Measurements from ENCODE around the gene MYBPC2.

The MYBPC2 gene

DNA sequence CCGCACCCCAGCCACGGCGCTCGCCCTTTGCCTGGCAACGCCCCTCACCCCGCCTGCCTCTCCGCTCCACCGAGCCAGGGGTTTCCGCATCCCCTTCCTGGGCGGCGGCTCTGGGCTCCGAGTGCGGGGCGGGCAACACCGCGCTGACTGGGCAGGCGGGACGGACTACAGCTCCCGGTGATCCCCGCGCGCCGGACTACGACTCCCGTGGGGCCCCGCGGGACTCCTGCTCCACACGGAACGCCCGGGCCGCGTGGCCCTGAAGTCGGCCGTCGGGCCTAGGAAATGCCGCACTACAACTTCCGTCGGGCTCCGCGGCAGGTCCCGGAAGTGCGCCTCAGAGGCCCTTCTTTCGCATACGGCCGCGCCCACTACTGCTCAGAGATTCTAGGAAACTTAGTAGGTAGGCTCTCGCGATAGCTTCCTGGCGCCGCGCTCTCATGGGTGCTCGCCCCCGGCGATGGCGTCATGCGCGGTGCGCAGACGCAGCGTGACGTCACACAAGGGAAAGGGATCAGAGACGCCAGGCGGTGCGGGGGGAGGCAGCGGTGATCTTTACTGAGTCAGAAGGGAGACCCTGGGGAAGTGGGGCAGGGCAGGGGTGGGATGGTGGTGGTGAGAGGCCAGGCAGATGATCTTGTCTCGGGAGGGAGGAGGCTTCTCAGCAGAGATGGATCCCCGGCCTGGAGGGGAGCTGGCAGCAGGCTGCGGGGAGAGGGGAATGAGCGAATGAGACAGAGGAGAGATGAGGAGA lies 78.6 kb downstream of the MYBPC2 start, which contains the start of gene JOSD2 (continued):
- TF ChIP-seq, protein P1, sequence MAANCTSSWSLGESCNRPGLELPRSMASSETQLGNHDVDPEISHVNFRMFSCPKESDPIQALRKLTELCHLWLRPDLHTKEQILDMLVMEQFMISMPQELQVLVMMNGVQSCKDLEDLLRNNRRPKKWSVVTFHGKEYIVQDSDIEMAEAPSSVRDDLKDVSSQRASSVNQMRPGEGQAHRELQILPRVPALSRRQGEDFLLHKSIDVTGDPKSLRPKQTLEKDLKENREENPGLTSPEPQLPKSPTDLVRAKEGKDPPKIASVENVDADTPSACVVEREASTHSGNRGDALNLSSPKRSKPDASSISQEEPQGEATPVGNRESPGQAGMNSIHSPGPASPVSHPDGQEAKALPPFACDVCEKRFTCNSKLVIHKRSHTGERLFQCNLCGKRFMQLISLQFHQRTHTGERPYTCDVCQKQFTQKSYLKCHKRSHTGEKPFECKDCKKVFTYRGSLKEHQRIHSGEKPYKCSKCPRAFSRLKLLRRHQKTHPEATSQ (tag by site-specific recombination; IDR thresholded peaks at IDR 0.05): no peak
- TF ChIP-seq OVOL3 (tag by site-specific recombination; IDR thresholded peaks at IDR 0.05) (peak; percentile 48; the same call in 1 of the 2 replicates), PRDM1 (tag by site-specific recombination; IDR thresholded peaks at IDR 0.05) (peak; percentile 81), MZF1 (tag by site-specific recombination; IDR thresholded peaks at IDR 0.05; ENCODE audit: borderline replicate concordance) (peak; percentile 59; the same call in 1 of the 2 replicates), ZIC2 (tag by site-specific recombination; IDR thresholded peaks at IDR 0.05) (peak; percentile 37; the same call in 1 of the 2 replicates), ZNF629 (tag by site-specific recombination; IDR thresholded peaks at IDR 0.05) (peak; percentile 100), ZXDB (tag by site-specific recombination; IDR thresholded peaks at IDR 0.05) (peak; percentile 92), ZNF501 (tag by site-specific recombination; IDR thresholded peaks at IDR 0.05) (peak; percentile 78; the same call in 1 of the 2 replicates), ZNF658 (tag by site-specific recombination; IDR thresholded peaks at IDR 0.05) (no peak), SP2 (tag by site-specific recombination; IDR thresholded peaks at IDR 0.05) (peak; percentile 82), SP7 (tag by site-specific recombination; IDR thresholded peaks at IDR 0.05) (peak; percentile 88; the same call in 1 of the 2 replicates)
- TF ChIP-seq, protein P2, sequence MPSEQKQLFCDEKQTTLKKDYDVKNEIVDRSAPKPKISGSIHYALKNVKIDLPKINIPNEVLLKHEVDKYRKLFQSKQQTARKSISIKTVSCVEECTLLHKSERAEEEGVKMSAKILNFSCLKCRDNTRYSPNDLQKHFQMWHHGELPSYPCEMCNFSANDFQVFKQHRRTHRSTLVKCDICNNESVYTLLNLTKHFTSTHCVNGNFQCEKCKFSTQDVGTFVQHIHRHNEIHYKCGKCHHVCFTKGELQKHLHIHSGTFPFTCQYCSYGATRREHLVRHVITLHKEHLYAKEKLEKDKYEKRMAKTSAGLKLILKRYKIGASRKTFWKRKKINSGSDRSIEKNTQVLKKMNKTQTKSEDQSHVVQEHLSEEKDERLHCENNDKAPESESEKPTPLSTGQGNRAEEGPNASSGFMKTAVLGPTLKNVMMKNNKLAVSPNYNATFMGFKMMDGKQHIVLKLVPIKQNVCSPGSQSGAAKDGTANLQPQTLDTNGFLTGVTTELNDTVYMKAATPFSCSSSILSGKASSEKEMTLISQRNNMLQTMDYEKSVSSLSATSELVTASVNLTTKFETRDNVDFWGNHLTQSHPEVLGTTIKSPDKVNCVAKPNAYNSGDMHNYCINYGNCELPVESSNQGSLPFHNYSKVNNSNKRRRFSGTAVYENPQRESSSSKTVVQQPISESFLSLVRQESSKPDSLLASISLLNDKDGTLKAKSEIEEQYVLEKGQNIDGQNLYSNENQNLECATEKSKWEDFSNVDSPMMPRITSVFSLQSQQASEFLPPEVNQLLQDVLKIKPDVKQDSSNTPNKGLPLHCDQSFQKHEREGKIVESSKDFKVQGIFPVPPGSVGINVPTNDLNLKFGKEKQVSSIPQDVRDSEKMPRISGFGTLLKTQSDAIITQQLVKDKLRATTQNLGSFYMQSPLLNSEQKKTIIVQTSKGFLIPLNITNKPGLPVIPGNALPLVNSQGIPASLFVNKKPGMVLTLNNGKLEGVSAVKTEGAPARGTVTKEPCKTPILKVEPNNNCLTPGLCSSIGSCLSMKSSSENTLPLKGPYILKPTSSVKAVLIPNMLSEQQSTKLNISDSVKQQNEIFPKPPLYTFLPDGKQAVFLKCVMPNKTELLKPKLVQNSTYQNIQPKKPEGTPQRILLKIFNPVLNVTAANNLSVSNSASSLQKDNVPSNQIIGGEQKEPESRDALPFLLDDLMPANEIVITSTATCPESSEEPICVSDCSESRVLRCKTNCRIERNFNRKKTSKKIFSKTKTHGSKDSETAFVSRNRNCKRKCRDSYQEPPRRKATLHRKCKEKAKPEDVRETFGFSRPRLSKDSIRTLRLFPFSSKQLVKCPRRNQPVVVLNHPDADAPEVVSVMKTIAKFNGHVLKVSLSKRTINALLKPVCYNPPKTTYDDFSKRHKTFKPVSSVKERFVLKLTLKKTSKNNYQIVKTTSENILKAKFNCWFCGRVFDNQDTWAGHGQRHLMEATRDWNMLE (tag by site-specific recombination; conservative IDR thresholded peaks at IDR 0.05; ENCODE audit: low read depth): peak; percentile 48
- TF ChIP-seq, protein P3, sequence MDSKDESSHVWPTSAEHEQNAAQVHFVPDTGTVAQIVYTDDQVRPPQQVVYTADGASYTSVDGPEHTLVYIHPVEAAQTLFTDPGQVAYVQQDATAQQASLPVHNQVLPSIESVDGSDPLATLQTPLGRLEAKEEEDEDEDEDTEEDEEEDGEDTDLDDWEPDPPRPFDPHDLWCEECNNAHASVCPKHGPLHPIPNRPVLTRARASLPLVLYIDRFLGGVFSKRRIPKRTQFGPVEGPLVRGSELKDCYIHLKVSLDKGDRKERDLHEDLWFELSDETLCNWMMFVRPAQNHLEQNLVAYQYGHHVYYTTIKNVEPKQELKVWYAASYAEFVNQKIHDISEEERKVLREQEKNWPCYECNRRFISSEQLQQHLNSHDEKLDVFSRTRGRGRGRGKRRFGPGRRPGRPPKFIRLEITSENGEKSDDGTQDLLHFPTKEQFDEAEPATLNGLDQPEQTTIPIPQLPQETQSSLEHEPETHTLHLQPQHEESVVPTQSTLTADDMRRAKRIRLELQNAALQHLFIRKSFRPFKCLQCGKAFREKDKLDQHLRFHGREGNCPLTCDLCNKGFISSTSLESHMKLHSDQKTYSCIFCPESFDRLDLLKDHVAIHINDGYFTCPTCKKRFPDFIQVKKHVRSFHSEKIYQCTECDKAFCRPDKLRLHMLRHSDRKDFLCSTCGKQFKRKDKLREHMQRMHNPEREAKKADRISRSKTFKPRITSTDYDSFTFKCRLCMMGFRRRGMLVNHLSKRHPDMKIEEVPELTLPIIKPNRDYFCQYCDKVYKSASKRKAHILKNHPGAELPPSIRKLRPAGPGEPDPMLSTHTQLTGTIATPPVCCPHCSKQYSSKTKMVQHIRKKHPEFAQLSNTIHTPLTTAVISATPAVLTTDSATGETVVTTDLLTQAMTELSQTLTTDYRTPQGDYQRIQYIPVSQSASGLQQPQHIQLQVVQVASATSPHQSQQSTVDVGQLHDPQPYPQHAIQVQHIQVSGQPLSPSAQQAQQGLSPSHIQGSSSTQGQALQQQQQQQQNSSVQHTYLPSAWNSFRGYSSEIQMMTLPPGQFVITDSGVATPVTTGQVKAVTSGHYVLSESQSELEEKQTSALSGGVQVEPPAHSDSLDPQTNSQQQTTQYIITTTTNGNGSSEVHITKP (tag by site-specific recombination; IDR thresholded peaks at IDR 0.05): peak; percentile 63
- TF ChIP-seq, protein P4, sequence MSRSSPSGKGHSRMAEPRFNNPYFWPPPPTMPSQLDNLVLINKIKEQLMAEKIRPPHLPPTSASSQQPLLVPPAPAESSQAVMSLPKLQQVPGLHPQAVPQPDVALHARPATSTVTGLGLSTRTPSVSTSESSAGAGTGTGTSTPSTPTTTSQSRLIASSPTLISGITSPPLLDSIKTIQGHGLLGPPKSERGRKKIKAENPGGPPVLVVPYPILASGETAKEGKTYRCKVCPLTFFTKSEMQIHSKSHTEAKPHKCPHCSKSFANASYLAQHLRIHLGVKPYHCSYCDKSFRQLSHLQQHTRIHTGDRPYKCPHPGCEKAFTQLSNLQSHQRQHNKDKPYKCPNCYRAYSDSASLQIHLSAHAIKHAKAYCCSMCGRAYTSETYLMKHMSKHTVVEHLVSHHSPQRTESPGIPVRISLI (tag by site-specific recombination; IDR thresholded peaks at IDR 0.05): no peak
- TF ChIP-seq, protein P5, sequence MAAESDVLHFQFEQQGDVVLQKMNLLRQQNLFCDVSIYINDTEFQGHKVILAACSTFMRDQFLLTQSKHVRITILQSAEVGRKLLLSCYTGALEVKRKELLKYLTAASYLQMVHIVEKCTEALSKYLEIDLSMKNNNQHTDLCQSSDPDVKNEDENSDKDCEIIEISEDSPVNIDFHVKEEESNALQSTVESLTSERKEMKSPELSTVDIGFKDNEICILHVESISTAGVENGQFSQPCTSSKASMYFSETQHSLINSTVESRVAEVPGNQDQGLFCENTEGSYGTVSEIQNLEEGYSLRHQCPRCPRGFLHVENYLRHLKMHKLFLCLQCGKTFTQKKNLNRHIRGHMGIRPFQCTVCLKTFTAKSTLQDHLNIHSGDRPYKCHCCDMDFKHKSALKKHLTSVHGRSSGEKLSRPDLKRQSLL (tag by site-specific recombination; IDR thresholded peaks at IDR 0.05): 0 out of 2 replicates have a peak, but pooled peaks have one; percentile 6
- TF ChIP-seq, protein P6, sequence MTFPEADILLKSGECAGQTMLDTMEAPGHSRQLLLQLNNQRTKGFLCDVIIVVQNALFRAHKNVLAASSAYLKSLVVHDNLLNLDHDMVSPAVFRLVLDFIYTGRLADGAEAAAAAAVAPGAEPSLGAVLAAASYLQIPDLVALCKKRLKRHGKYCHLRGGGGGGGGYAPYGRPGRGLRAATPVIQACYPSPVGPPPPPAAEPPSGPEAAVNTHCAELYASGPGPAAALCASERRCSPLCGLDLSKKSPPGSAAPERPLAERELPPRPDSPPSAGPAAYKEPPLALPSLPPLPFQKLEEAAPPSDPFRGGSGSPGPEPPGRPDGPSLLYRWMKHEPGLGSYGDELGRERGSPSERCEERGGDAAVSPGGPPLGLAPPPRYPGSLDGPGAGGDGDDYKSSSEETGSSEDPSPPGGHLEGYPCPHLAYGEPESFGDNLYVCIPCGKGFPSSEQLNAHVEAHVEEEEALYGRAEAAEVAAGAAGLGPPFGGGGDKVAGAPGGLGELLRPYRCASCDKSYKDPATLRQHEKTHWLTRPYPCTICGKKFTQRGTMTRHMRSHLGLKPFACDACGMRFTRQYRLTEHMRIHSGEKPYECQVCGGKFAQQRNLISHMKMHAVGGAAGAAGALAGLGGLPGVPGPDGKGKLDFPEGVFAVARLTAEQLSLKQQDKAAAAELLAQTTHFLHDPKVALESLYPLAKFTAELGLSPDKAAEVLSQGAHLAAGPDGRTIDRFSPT (tag by site-specific recombination; IDR thresholded peaks at IDR 0.05): peak; percentile 24; the same call in 1 of the 2 replicates
- TF ChIP-seq, protein P7, sequence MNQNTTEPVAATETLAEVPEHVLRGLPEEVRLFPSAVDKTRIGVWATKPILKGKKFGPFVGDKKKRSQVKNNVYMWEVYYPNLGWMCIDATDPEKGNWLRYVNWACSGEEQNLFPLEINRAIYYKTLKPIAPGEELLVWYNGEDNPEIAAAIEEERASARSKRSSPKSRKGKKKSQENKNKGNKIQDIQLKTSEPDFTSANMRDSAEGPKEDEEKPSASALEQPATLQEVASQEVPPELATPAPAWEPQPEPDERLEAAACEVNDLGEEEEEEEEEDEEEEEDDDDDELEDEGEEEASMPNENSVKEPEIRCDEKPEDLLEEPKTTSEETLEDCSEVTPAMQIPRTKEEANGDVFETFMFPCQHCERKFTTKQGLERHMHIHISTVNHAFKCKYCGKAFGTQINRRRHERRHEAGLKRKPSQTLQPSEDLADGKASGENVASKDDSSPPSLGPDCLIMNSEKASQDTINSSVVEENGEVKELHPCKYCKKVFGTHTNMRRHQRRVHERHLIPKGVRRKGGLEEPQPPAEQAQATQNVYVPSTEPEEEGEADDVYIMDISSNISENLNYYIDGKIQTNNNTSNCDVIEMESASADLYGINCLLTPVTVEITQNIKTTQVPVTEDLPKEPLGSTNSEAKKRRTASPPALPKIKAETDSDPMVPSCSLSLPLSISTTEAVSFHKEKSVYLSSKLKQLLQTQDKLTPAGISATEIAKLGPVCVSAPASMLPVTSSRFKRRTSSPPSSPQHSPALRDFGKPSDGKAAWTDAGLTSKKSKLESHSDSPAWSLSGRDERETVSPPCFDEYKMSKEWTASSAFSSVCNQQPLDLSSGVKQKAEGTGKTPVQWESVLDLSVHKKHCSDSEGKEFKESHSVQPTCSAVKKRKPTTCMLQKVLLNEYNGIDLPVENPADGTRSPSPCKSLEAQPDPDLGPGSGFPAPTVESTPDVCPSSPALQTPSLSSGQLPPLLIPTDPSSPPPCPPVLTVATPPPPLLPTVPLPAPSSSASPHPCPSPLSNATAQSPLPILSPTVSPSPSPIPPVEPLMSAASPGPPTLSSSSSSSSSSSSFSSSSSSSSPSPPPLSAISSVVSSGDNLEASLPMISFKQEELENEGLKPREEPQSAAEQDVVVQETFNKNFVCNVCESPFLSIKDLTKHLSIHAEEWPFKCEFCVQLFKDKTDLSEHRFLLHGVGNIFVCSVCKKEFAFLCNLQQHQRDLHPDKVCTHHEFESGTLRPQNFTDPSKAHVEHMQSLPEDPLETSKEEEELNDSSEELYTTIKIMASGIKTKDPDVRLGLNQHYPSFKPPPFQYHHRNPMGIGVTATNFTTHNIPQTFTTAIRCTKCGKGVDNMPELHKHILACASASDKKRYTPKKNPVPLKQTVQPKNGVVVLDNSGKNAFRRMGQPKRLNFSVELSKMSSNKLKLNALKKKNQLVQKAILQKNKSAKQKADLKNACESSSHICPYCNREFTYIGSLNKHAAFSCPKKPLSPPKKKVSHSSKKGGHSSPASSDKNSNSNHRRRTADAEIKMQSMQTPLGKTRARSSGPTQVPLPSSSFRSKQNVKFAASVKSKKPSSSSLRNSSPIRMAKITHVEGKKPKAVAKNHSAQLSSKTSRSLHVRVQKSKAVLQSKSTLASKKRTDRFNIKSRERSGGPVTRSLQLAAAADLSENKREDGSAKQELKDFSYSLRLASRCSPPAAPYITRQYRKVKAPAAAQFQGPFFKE (tag by site-specific recombination; IDR thresholded peaks at IDR 0.05; ENCODE audit: borderline replicate concordance): no peak
